NCI-H187 (cell line): Measurements from ENCODE around the gene GSN.

Source experiments
- DNase-seq, 2 experiments: peaks; one replicate each; lab custom pipeline; 2025; lab: John Stamatoyannopoulos, UW

The GSN gene

DNA sequence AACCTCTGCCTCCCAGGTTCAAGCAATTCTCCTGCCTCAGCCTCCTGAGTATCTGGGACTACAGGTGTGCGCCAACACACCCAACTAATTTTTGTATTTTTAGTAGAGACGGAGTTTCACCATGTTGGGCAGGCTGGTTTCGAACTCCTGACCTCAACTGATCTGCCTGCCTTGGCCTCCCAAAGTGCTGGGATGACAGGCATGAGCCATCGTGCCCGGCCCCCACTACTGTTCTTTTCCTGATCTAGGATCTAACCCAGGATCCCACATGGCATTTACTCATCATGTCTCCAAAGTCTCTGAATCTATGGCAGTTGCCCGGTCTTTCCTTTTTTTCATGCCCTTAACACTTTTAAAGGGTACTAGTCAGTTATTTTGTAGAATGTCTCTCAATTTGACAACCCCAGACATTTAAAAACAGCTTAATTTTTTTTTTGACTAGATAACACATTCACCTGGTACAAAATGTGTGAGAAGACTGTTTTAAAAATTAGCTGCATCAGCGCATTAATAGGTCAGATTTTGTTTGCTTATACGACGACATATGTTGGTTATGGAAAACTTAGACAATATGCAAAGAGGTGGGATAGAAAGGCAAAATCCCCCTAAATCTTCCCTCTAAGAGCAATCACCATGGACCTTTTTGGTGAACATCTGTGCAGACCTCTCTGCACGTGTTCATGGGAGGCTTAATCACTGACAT, 55.6 kb downstream of the GSN start:
- DNase-seq = no peak

DNA sequence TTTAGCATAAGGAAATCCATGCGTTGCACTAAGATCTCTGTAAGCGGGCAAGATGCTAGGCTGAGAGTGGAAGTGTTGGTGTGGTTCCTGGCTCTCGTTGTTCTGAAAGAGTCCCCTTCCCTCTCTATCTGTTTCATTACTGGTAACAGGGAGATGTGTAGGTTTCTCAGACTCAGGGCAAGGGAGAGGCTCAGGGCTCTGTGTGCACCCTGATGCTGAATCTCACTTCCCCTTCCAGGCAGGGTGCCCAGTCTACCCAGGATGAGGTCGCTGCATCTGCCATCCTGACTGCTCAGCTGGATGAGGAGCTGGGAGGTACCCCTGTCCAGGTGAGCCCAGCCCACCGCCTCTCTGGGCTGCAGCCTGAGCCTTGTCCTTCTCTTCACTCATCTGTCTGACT, 56.4 kb downstream of the GSN start:
- no peak for DNase-seq

DNA sequence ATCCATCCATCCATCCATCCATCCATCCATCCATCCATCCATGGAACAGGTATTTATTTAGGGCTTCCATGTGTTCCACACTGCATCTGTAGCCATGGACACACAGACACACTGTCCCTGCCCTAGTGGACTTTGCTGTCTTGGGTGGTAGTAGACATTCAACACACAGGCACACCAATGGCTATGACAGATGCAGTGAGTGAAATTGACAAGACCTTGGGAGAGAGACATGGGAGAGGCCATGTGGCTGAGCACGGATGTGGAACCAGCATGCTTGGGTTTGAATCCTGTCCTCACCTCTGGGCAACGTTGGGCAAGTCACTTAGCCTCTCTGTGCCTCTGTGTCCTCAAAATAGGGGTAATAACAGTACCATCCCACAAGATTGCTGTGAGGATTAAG, 56.8 kb downstream of the GSN start:
- no peak for DNase-seq

DNA sequence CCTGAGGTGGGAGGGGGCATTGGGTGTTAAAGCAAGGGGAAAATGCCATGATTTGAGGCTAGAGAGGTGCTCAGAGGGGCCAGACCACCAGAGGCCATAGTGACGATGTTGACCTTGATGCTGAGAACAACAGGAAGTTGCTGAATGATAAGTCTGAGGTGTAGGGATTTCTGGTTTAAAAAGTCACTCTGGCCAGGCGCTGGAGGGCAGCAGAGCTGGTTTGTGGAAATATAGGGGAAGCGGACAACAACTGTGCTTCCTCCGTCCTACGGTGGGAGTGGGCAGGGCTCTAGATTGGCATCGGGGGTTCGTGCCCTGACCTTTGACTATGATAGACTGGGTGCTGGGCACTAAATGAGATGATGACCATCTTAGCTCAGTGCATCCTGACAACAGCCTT, 57.4 kb downstream of the GSN start:
- DNase-seq = no peak

- DNase-seq = no peak
These were observed 58.3 kb downstream of the GSN start for GRCh38 chr9:121326130-121326838.

- DNase-seq = no peak
These were observed 59.1 kb downstream of the GSN start for GRCh38 chr9:121326901-121327613.

- no peak for DNase-seq
These were observed 60.5 kb downstream of the GSN start for GRCh38 chr9:121328476-121328875.

- no peak for DNase-seq
These were observed 61.1 kb downstream of the GSN start for GRCh38 chr9:121328876-121329681.

GRCh38 chr9:121331549-121331948, 63.6 kb downstream of the GSN start:
- no peak for DNase-seq

DNA sequence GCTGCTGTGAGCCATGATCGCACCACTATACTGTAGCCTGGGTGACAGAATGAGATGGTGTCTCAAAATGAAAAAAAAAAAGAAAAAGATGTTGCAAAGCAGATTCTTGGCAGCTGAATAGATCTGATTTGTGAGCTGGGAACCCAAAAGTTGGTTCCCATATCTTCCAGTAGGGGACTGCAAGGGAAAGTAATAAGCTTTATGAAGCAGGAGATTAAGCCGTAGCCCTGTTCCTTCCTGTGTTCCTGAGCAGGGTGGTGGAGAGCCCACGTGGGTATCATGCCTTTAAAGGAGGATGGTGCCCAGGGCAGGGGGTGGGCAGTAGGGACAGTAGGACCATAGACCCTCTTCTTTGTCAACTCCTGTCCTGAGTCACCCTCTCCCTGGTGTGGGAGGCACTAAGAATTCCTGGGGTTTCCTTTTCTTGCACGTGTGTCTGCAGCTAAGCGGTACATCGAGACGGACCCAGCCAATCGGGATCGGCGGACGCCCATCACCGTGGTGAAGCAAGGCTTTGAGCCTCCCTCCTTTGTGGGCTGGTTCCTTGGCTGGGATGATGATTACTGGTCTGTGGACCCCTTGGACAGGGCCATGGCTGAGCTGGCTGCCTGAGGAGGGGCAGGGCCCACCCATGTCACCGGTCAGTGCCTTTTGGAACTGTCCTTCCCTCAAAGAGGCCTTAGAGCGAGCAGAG, 64.2 kb downstream of the GSN start:
- DNase-seq = no peak

DNA sequence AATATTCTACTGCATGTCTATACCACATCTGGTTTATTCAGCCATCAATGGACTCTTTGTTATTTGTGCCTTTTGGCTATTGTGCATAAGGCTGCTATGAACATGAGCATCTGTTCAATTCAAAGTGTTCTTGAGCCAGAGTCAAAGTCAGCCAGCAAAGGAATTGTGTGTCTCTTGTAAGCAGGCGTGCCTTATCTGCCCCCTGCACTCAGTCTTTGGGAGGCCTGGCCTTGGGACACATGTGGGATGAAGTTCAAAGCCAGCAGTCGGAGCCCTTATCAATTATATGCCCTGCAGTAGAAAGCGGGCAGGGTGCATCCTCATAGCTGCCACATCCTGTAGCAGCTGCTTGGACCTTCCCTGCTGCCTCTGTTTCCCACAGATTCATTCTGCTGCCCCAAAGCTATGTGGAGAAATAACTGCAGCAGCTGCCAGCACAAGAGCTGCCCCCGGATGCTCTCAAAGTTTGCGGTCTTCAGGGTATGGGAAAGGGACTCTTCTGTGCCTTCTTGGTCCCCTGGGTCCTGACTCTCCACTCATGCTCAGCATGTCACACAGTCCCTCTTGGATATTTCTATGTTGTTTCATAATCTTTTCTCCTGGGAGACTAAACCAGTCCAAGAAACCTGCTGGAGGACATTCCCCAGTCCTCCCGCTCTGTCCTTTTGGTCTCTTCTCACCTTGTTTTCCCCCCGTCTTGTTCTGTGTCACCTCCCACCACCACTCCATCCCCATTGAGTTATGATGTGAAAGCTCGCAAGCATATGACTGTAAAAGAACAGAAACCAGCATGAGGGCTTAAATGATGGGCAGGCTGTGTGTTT, 66.2 kb downstream of the GSN start:
- no peak for DNase-seq

DNA sequence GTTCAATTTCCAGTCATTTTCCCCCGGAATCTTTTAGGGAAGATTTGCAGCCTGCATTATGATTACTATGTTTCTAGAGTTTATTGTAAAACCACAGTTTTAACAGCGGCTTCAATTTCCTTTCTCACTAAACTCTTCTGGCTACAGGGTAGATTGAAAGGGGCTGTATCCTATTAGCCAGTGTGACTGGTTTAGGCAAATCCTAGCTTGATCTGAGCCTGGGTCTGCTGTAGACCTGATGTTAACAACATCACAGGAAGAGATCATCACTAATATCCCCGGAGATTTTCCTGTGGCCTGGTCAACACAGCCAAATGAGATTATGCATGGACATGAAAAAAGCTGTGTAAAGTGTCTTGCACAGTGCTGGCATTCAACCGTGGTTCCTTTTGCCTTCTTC, 68.7 kb downstream of the GSN start:
- no peak for DNase-seq

- DNase-seq = no peak
These were observed 71.5 kb downstream of the GSN start for GRCh38 chr9:121339437-121339836.

DNA sequence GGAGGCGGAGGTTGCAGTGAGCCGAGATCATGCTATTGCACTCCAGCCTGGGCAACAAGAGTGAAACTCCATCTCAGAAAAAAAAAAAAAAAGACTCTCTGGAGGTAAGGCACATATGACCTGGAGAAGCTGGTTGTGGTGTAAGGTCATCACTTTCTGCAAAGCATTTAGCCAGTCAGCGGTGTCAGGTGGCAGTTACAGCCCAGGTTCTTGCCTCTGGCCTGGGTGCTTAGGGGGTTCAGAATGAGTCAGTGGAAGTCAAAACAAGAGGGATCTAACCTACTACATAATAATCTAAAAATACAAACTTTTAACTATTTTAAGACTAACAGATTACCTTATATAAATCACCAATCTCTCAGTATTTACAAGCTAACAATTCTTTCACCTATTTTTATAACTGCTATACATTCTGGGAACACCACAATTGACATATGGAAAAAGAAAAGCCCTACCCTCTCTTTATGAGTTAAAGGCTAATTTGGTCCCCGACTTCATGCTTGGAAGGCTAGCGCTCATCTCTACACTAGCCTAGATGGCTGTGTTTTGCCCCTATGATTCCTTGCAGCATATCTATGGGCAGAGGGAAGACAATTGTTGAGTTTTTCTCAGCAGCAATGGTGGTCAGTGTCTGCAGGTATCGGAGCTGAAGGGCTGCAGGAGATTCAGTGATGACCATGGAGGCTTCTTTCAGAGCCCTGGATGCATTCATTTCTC, 72.9 kb downstream of the GSN start:
- no peak for DNase-seq

DNA sequence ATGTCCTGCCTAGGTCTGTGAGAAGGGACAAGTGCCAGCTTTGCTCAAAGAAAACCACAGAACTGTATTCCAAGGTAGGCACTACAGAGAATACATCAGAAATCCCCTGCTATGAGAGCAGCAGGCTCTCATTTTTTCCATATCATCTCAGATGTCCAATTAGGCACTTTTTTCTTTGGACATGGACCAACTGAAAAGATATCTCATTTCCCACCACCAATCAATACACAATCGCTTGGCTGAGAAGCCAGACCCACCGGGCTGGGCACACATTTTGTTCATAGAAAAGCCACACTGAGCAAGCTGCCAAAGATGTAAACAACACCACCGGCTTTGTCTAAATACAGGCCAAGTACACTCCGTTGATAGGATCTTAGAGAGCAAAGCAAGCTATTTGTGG, 76.2 kb downstream of the GSN start:
- no peak for DNase-seq

- no peak for DNase-seq
These were observed 77.1 kb downstream of the GSN start for GRCh38 chr9:121345070-121345469.

- no peak for DNase-seq
These were observed 80.3 kb downstream of the GSN start for GRCh38 chr9:121348221-121348620.

- no peak for DNase-seq
These were observed 81.0 kb downstream of the GSN start for GRCh38 chr9:121349009-121349408.

DNA sequence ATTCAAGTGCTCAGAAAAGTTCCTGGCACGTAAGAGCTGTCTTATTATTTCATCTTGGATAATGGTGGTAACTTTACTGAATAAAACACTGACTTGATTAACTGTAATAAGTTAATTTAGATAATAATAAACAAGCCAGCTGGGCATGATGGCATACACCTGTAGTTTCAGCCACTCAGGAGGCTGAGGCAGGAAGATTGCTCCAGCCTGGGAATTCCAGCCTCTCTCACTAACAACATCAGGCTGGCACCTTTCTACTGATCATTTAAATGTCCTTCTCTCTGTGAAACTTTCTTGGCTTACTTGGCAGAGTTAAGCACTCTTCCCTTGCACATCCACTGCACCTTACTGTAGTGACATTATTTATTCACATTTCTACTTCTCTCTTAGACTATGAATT, 82.1 kb downstream of the GSN start:
- DNase-seq = no peak

- no peak for DNase-seq
These were observed 83.1 kb downstream of the GSN start for GRCh38 chr9:121350993-121351561.
